ENCODE results near the gene NKD1. TPM values are rescaled to one million over a fixed set of nuclear protein-coding genes. Genes with fewer than 3 reads are reported as not detected.

Gene NKD1
- total RNA-seq, 1 donor = under 0.01 TPM

DNA sequence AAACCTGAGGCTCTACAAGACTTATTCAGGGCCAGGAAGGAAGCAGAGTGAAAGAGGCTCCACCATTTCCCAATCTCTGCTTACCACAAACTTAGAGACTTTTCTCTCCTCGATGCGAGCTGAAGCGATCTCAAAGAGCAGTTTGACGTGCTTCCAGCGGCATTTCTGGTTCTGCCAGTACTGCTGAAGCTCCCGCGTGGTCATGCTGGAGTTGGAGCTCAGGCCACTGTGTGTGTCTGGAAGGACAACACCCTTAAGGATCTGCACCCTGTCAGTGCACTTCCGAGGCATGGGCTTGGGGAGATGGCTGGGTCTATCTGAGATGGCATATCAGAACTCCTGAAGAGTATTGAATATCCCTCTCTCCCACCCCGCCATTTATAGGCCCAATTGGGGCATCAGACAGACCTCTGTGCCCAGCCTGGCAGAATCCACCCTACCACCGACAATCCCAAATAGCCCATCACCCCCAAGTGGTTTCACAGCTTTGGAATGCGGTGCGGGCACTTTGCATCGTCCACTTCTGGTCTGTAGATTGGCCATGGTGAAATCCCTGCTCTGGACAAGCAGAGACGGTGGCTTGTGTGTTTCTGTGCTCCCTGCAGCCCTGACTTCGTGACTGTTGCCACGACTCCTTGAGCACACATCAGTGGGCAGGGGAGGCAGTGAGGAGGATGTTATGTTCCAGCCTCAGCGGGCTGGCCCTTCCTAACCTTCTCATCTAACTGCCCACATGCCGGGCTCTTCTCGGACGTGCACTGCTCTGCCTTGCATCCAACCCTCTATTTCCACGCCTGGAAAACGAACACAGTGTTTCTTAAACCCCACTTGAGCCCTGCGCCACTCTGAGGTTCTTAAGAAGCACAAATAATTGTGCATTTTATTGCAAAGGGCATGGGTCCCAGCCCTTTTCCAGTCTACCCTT lies 127.8 kb downstream of the NKD1 start:
- H4K20me1 ChIP-seq (ENCODE audit: insufficient read depth, low read length) = no peaks in the 10 kb centered on the region
- no peaks in the 10 kb centered on the region for H3K79me2 ChIP-seq (ENCODE audit: insufficient read depth, low read length)
- TF ChIP-seq, protein P1, sequence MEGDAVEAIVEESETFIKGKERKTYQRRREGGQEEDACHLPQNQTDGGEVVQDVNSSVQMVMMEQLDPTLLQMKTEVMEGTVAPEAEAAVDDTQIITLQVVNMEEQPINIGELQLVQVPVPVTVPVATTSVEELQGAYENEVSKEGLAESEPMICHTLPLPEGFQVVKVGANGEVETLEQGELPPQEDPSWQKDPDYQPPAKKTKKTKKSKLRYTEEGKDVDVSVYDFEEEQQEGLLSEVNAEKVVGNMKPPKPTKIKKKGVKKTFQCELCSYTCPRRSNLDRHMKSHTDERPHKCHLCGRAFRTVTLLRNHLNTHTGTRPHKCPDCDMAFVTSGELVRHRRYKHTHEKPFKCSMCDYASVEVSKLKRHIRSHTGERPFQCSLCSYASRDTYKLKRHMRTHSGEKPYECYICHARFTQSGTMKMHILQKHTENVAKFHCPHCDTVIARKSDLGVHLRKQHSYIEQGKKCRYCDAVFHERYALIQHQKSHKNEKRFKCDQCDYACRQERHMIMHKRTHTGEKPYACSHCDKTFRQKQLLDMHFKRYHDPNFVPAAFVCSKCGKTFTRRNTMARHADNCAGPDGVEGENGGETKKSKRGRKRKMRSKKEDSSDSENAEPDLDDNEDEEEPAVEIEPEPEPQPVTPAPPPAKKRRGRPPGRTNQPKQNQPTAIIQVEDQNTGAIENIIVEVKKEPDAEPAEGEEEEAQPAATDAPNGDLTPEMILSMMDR (IDR thresholded peaks at IDR 0.05; ENCODE audit: extremely low read depth, low read depth, low read length) = no peak
- DNase-seq (ENCODE audit: insufficient read length, low spot score, missing footprints) = peak; percentile 85
- H3K4me3 ChIP-seq (ENCODE audit: insufficient read depth, low read length) = no peak overlapping the region
- H3K36me3 ChIP-seq (ENCODE audit: insufficient read depth, low read length) = no peaks in the 10 kb centered on the region
- peaks cover 12% of the 10 kb centered on the region for H3K9me3 ChIP-seq (ENCODE audit: low read depth, low read length)
- no peak overlapping the region for H2AFZ ChIP-seq (ENCODE audit: low read length)
- peaks cover 2% of the 10 kb centered on the region for H3K27me3 ChIP-seq (ENCODE audit: insufficient read depth, low read length)
- H3K4me2 ChIP-seq (ENCODE audit: insufficient read depth, low read length) = no peak overlapping the region
- no peak overlapping the region for H3K27ac ChIP-seq (ENCODE audit: low read depth, low read length)
- H3K4me1 ChIP-seq (ENCODE audit: insufficient read depth, low read length) = no peaks in the 10 kb centered on the region

DNA sequence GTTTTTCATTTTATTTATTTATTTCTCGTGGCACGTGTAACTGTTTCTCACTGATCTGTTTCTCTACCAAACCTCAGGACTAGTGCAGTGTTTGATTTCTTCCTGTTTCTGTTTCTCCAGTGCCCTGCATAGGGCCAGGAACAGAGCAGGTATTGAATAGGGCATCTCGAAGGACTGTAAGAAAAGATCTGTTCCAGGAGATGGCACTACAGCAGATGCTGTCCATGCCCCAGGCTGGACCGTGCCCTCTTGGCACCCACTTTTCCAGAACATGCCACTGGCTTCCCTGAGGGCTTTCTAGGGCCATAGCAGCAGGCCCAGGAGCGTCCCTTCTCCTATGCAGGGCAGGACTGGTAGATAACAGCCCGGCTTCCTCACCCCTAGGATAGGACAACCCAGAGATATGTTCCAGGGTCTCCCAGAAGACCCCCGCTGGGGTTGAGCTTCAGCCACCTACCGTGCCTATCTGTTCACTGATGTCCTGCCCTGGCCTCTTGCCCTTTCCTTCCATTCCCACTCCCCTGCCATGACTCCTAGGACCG lies 128.6 kb downstream of the NKD1 start:
- Histone ChIP-seq H3K9me3 (ENCODE audit: low read depth, low read length) (peaks cover 7% of the 10 kb centered on the region), H2AFZ (ENCODE audit: low read length) (no peak overlapping the region), H4K20me1 (ENCODE audit: insufficient read depth, low read length) (no peaks in the 10 kb centered on the region), H3K79me2 (ENCODE audit: insufficient read depth, low read length) (no peaks in the 10 kb centered on the region), H3K27me3 (ENCODE audit: insufficient read depth, low read length) (peaks cover 2% of the 10 kb centered on the region), H3K4me2 (ENCODE audit: insufficient read depth, low read length) (no peak overlapping the region), H3K4me3 (ENCODE audit: insufficient read depth, low read length) (no peak overlapping the region), H3K36me3 (ENCODE audit: insufficient read depth, low read length) (no peaks in the 10 kb centered on the region), H3K4me1 (ENCODE audit: insufficient read depth, low read length) (no peaks in the 10 kb centered on the region), H3K27ac (ENCODE audit: low read depth, low read length) (no peak overlapping the region)
- TF ChIP-seq, protein P1 (IDR thresholded peaks at IDR 0.05; ENCODE audit: extremely low read depth, low read depth, low read length) = no peak
- DNase-seq (ENCODE audit: insufficient read length, low spot score, missing footprints) = peak; percentile 57

DNA sequence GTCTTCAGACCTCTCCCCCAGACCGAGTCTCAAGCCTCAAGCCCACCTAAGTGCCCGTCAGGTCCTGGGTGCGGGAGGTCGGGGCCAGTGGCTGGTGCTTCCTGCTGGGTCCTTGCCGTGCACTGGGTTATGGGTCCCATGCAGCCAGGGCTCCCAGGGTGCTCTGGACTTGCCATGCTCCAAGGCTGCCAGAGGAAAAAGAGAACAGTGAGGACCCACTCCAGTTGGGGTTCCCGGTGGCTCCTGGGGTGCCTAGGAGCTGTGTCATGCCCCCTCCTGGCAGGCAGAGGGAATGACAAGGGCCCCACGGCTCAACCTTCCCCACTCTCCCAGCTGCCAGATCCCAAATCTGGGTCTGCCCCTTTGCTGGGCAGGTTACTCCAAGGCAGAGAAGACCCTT lies 129.2 kb downstream of the NKD1 start:
- Histone ChIP-seq H3K4me1 (ENCODE audit: insufficient read depth, low read length) (no peaks in the 10 kb centered on the region), H2AFZ (ENCODE audit: low read length) (no peak overlapping the region), H3K27me3 (ENCODE audit: insufficient read depth, low read length) (peaks cover 2% of the 10 kb centered on the region), H3K79me2 (ENCODE audit: insufficient read depth, low read length) (no peaks in the 10 kb centered on the region), H3K36me3 (ENCODE audit: insufficient read depth, low read length) (no peaks in the 10 kb centered on the region), H3K4me3 (ENCODE audit: insufficient read depth, low read length) (no peak overlapping the region), H4K20me1 (ENCODE audit: insufficient read depth, low read length) (no peaks in the 10 kb centered on the region), H3K27ac (ENCODE audit: low read depth, low read length) (no peak overlapping the region), H3K4me2 (ENCODE audit: insufficient read depth, low read length) (no peak overlapping the region), H3K9me3 (ENCODE audit: low read depth, low read length) (peaks cover 2% of the 10 kb centered on the region)
- DNase-seq (ENCODE audit: insufficient read length, low spot score, missing footprints) = peak; percentile 80
- TF ChIP-seq, protein P1 (IDR thresholded peaks at IDR 0.05; ENCODE audit: extremely low read depth, low read depth, low read length) = peak; percentile 34

DNA sequence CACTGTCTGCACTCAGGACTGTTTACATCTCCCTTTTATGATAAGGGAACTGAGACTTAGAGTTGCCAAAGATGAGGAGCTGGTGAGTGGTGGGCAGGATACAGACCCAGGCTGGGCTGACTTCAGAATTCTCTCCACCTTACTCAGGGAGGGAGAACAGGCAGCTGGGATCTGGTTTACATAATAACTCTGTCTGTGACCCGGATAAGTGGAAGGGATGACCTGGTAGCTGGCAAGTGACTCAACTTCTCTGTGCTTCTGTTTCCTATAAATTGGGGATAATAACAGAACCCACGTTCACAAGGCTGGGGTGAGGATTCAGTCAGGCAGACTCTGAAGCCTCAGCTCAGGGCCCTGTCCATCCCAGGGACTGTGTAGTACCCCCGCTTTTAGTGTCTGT lies 130.3 kb downstream of the NKD1 start:
- DNase-seq (ENCODE audit: insufficient read length, low spot score, missing footprints) = no peak
- Histone ChIP-seq H3K4me2 (ENCODE audit: insufficient read depth, low read length) (no peak overlapping the region), H3K4me1 (ENCODE audit: insufficient read depth, low read length) (no peaks in the 10 kb centered on the region), H2AFZ (ENCODE audit: low read length) (no peak overlapping the region), H3K27me3 (ENCODE audit: insufficient read depth, low read length) (peaks cover 2% of the 10 kb centered on the region), H4K20me1 (ENCODE audit: insufficient read depth, low read length) (no peaks in the 10 kb centered on the region), H3K4me3 (ENCODE audit: insufficient read depth, low read length) (no peak overlapping the region), H3K27ac (ENCODE audit: low read depth, low read length) (no peak overlapping the region), H3K79me2 (ENCODE audit: insufficient read depth, low read length) (no peaks in the 10 kb centered on the region), H3K36me3 (ENCODE audit: insufficient read depth, low read length) (no peaks in the 10 kb centered on the region), H3K9me3 (ENCODE audit: low read depth, low read length) (no peaks in the 10 kb centered on the region)
- TF ChIP-seq, protein P1 (IDR thresholded peaks at IDR 0.05; ENCODE audit: extremely low read depth, low read depth, low read length) = no peak
